GM18858 (cell line): ENCODE results near the gene AOAH.
"Not testable (repeated sequence)": the region's sequence is repeated elsewhere in the genome, so short reads cannot be mapped to it uniquely, and the experiment has no call there.

Source experiments
- ATAC-seq: cut with Tn5 transposase; IDR thresholded peaks from one replicate; pipeline ENCODE4 v1.9.1; 2021; ENCODE audit not compliant: unreplicated experiment

Gene AOAH

DNA sequence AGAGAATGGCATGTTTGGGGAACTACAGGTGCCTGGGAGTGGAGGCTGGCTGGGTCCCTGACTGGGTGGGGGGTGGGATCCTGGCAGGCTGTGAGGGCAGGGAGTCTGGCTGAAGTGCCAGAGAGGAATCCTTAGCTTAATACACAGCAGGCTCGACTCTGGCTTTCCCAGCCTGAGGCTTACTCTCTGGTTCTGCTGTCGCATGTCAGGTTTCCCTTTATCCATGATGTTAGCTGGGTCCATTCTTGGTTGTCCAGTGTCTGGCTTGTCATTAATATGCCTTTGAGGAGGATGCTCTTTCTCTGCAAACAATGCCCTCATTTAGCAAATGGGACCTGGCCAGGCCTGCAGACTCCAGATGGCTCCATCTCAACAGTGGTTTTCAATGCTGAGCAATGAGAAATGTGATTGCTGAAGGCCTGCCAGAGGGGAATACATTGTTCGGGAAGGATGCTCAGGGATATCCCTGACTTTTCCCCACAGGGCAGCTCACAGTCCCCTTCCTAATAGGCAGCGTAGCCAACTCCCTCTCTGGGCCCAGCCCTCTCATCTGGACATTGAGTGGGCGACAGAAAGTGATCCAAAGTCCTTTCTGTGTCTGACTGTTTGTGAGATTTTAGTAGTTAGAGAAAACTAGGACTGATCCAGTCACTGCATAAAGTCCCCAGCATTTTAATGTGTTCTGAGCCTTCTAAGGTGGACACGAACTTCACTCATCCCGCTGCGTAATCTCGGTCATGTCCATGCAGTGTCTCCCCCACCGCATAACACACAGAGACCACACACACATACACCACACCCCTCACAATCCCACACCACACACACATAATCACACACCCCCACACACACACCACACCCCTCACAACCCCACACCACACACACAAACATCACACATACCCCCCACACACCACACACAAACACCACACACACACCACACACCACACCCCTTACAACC, 209.7 kb downstream of the AOAH start:
- no peak for ATAC-seq

DNA sequence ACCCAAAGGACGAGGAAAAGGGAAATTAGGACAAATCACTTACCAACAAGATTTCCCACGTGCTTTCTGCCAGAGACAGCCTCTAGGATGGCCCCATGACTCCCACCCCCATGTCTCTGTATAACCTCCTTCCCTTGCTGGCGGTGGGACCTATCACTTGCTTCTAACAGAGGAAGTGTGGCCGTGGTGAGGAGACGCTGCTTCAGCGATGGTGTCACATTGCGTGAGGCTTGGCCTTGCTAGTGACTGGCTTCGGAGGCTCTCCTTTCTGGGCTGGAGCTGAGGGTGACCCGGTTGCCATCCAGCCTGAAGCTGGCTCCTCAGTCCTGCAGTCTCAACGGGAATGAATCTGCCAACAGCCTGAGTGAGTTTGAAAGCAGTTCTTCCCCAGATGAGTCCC, 210.9 kb downstream of the AOAH start:
- ATAC-seq = no peak

DNA sequence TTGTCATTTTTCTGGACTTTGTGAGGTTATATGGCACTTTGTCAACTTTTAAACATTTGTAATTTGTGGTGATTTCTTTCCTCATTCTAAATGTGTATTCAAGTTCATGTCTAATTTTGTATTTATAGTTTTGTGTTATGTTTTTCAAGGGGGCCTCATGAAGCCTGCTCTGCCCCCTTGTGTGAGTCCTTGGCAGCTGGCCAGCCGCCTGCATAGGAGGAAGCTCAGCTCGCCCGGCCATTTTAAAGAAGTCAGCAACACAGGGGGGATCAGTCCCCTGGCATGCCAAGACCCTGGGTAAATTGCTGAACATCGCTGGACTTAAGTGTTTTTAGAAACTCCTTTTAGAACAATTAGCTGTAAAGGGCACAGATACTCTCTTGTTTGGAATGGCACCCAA, 211.7 kb downstream of the AOAH start:
- ATAC-seq = no peak

DNA sequence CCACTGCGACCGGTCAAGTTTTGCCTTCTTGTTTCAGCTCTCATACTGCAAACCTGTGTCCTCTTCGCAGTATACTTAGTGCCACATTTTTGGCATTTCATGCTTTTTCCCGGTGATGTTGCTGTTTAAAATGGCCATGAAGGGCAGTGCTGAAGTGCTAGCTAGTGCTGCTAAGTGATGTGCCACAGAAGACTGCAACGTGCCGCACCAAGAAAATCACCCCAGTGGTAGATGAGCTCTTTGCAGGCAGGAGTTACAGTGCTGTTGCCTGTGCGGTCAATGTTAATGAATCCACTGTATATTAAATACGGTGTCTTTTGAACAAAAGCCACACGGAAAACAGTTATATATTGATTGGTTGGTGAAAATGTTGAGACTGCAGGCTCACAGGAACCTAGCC, 214.3 kb downstream of the AOAH start:
- ATAC-seq = no peak

DNA sequence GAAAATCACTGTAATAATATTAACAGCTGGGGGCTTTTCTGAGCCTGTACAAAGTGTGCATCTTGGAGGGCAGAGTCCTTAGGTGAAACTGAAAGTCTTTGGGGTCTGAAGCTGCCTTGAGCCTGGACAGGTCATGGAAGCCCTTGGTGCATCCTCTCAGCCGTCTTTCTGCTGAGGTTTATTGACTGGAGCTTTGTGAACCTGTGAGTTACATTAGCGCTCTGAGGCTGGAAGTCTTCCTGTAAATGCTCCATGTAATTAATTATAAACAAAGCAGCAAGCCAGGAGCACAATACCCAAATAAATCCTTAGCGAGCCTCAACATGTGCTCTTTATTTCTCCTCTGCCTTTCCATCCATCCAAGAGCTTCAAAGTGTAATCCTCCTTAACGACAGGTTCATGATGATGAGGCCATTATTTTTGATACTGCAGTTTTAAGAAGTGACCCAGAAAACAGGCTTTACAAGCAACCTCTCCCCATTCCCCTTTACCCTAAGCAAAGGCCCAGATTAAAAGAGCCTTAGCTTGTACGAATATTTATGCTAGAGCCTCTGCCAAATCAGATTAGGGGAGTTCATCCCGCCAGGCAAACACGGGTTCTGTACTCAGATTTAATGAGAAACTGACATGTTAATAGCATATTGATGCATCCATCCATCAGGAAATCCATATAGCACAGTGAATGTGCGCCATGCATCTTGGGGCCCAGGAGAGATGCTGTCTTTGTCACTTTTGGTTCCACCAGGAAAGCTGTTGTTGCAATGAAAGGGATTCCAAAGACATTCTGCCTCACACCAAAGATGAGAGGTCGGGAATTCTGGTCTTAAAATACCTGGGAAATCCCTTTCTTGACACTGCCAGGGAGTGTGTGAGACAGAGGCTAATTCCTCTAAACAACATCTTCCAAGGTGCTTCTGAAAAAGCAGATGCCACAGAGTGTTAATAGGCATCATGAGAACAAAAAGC, 216.5 kb downstream of the AOAH start:
- no peak for ATAC-seq

DNA sequence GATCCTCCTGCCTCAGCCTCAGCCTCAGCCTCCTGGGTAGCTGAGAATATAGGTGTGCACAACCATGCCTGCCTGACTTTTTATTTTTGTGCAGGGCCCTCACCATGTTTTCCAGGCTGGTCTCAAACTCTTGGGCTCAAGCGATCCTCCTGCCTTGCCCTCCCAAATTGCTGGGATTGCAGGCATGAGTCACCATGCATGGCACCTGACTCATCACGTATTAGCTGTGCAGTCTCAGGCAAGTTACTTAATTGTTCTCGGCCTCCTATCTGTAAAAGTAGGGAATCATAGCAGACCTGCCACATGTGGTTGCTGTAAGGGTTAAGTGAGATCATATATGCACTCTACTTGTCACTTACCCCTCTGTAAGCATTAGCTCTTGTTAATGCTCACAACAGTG, 217.5 kb downstream of the AOAH start:
- ATAC-seq = no peak

DNA sequence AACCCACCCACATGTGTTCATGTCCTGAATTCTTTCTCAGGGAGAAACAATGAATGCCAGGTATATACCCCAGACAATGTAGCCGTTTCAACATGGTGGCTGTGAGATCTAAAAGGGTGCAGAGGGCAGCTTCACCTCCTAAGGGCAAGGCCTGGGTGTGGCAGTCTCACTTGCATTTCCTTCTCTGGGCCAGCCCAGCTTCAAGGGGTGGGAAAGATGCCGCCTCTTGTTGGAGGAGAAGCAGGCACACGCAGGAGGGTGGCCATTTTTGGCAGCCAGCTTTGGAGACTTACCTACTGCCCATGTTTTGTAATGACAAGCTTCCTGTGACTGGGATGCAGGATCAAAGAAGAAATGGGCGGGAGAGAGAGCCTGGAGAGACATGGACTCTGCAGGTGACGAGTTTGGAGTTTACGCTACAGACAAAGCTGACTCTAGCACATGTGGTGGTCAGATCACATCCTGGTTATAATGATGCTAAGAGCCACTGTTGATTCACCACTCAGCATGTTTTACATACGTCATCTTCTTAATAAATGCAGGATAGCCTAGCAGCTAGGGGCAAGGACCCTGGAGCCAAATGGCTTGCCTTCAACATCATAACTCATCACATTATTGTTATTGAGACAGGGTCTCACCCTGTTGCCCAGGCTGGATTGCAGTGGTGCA, 218.0 kb downstream of the AOAH start:
- no peak for ATAC-seq

DNA sequence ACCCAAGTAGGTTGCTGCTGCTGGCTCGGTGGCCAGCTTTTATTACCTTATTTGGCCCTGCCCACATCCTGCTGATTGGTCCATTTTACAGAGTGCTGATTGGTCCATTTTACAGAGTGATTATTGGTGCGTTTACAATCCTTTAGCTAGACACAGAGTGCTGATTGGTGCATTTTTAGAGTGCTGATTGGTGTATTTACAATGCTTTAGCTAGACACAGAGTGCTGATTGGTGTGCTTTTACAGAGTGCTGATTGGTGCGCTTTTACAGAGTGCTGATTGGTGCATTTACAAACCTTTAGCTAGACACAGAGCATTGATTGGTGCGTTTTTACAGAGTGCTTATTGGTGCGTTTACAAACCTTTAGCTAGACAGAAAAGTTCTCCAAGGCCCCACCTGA, 219.7 kb downstream of the AOAH start:
- ATAC-seq = not testable (repeated sequence)

DNA sequence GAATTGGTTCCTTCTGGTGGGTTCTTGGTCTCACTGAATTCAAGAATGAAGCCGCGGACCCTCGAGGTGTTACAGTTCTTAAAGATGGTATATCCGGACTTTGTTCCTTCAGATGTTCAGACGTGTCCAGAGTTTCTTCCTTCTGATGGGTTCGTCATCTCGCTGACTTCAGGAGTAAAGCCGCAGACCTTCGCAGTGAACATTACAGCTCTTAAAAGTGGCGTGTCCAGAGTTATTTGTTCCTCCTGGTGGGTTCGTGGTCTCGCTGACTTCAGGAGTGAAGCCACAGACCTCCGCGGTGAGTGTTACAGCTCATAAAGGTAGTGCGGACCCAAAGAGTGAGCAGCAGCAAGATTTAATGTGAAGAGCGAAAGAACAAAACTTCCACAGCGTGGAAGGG, 220.1 kb downstream of the AOAH start:
- not testable (repeated sequence) for ATAC-seq

DNA sequence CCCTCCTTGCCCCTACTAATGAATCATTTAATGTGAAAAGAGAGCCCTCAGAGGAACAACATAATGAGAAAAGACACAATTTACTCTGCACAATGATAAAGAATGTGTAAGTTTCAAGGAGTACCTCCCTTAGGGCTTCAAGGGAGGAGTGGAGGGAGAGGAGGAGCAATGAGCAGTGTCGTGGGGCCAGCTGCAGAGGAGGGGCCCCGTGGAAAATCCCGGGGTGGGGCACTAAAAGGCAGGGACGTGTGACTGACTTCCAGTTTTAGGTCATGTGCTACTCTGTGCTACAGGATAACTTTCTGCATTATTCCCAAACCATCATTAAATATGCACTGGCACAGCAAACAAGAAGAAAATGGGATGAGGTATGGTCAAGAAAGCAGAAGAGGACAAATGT, 226.5 kb downstream of the AOAH start:
- no peak for ATAC-seq

DNA sequence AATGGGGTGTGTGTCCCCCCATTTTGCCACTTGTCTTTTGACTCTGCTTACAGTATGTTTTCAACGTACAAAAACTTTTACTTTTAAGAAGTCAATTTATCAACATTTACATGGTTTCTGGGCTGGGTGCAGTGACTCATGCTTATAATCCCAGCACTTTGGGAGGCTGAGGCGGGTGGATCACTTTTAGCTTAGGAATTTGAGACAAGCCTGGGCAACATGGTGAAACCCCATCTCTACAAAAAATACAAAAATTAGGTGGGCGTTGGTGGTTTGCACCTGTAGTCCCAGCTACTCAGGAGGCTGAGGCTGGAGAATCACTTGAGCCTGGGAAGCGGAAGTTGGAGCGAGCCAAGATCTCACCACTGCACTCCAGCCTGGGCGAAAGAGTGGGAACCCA, 227.1 kb downstream of the AOAH start:
- not testable (repeated sequence) for ATAC-seq

DNA sequence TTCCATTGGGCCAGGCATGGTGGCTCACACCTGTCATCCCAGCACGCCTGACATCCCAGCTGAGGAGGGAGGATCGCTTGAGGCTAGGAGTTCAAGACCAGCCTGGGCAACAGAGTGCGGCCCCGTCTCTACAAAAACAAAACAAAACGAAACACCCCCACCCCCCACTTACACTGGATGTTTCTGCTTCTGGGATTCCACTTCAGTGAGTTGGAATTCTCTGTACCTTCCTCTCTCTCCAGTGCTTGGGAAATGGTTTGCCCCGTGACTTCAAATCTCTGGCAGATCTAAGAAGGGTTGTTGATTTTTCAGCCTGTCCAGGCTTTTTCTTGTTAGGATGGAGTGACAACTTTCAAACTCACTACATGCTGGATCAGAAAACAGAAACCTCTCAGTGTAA, 227.7 kb downstream of the AOAH start:
- ATAC-seq = no peak

DNA sequence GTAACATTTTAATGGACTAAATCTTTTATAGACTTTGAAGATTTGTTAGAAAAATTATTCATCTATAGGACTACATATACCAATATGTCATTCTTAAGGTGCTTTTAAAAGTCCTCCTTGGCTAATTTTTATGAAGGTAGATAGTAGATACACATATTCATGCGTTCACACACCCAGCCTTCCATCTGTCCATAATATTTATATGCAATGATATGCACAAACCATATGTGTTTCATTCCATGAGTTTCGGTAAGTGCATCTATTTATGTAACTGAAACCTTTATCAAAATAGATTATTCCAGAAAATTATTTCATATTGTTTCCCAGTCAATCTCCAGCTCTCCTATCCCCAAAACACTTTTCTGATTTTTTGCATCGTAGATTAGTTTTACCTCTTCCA, 233.0 kb downstream of the AOAH start:
- ATAC-seq = no peak

DNA sequence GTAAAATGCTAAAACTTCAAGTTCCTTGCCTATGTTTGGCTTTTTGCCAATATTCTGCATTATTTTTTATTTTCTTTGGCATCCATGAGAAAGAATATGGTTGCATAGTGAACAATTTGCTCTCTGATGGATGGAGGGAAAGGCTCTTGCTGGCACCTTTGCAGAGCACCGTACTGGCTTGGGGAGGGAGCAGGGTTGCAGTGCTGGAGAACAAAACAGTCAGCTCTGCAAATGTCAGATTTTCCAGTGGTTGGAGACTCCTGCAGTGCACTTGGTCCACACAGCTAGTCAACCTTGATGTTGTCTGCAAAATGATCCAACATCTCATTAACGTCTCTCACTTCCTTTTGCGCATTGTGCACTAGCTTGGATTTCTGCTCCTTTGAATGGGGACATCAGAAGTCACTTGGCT, 233.9 kb downstream of the AOAH start:
- ATAC-seq = no peak

DNA sequence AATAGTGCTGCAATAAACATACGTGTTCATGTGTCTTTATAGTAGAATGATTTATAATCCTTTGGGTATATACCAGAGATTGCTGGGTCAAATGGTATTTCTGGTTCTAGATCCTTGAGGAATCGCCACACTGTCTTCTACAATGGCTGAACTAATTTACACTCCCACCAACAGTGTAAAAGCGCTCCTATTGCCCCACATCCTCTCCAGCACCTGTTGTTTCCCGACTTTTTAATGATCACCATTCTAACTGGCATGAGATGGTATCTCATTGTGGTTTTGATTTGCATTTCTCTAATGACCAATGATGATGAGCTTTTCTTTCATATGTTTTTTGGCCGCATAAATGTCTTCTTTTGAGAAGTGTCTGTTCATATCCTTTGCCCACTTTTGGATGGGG, 235.6 kb downstream of the AOAH start:
- not testable (repeated sequence) for ATAC-seq

DNA sequence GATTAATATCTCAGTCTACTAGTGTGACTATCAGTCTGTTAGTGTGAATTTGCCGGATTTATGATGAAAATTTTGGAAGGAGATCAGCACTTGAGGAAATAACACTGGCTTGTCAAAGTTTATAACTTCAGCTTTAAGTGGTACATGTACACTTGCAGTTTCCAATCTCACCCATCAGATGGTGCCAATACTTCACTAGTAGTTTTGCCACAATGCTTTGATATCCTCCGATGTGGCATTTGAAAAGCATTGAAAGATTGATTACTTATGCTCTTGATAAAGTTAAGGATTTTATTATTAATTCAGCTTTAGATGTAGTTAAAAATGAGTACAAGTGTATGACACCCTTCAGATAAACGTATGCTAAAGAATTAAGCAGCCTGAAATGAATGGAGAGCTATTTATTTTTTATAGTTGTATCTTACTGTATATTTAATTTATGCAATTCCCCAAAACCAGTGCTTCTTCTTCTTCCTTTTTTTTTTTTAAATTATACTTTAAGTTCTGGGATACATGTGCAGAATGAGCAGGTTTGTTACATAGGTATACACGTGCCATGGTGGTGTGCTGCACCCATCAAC, 236.4 kb downstream of the AOAH start:
- ATAC-seq = no peak

DNA sequence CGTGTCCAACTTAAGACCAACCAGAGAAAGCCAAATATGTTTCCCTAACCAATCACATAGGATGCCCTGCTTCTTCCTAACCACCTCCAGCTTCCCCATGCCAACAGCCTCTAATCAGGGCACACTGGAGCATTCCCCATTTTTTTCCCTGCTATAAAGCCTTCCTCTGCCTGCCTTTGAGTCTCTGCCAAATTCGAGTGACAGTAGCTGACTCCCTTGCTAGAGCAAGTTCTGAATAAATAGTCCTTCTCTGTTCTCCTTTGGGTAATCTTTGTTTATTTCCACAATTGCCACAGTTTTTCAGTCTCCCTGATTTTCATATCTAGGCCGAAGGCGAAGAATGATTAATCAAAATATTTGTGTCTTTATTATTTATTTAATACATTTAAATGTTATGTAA, 238.0 kb downstream of the AOAH start:
- no peak for ATAC-seq

DNA sequence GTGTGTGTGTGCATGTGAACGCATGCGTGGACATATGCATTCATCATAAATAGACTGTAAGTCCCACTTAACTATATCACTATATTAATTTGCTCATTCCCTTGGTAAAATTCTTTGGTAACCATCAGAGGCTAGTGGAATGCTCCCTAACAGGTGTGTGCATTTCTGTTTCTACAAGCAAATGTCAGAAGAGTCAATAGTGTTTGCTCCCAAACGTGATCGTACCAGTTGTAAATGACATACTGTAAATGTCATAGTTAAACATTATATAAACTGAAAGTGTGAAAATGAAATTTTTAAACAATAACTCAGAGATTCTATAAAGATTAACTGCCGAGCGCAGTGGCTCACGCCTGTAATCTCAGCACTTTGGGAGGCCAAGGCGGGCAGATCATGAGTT, 240.0 kb downstream of the AOAH start:
- no peak for ATAC-seq

DNA sequence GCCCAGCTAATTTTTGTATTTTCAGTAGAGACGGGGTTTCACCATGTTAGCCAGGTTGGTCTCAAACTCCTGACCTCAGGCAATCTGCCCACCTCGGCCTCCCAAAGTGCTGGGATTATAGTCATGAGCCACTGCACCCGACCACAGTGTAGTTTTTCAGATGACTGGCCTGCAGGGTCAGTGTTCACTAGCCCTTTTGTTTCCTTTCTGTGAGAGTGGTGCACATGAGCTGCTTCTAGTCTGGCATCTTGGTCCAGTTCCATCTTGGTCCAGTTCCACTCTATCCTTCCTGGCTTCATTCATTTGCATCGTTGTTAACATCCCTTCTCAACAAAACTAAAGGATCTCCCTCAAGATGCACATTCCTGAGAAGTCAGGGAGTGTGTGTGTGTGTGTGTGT, 240.4 kb downstream of the AOAH start:
- ATAC-seq = not testable (repeated sequence)

DNA sequence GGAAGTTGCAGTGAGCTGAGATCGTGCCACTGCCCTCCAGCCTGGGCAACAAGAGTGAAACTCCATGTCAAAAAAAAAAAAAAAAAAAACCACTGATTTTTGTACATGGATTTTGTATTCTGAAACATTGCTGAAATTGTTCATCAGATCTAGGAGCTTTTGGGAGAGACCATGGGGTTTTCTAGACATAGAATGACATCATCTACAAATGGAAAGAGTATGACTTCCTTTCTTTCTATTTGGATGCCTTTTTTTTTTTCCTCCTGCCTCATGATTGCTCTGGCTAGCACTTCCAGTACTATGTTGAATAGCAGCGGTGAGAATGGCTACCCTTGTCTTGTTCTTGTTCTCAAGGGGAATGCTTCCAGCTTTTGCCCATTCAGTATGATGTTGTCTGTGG, 245.5 kb downstream of the AOAH start:
- ATAC-seq = no peak

DNA sequence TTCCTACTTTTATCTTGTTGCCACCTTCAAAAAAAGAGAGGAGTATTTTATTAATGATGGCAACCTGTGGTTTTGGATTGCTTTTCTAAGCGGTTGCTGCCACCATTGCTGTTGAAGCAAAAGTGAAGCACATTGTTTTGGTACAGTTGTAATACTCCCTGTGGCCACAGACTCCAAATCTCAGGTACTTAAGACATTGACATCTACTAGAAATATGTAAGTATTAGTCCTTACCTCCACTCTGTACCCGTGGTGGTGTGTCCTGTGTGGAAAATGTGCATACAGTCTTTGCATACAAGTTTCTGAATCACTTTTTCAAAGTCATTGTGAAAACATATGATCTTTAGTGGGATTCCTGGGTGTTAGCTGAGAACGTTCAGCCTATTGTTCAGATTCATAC, 248.9 kb downstream of the AOAH start:
- ATAC-seq = no peak
